Liver (tissue), 3 donors: Measurements from ENCODE around the gene CCDC110.

ENCODE experiments used
- GABPA ChIP-seq, 2 donors: IDR thresholded peaks in 1 of 2; conservative IDR thresholded peaks in 1 of 2; 2 replicates each; pipeline ENCODE4 v1.6.1; 2016; ENCODE audit warnings: antibody characterized with exemption in 2 of 2, mild to moderate bottlenecking in 1 of 2, moderate library complexity in 1 of 2
- JUND ChIP-seq, 2 donors: IDR thresholded peaks; 2 replicates each; pipeline ENCODE4 v1.6.1; 2016; ENCODE audit warnings: antibody characterized with exemption in 2 of 2
- RAD21 ChIP-seq, 2 donors: IDR thresholded peaks; 2 replicates each; pipeline ENCODE4 v1.6.1; 2016; ENCODE audit warnings: antibody characterized with exemption in 2 of 2, mild to moderate bottlenecking in 2 of 2
- RXRA ChIP-seq, 2 donors: IDR thresholded peaks; 2 replicates each; pipeline ENCODE4 v1.6.1; 2017 to 2018; ENCODE audit warnings: antibody characterized with exemption in 2 of 2, mild to moderate bottlenecking in 1 of 2
- SP1 ChIP-seq: IDR thresholded peaks from 2 replicates; pipeline ENCODE4 v1.6.1; 2018; ENCODE audit warnings: antibody characterized with exemption, mild to moderate bottlenecking
- TAF1 ChIP-seq: conservative IDR thresholded peaks from 2 replicates; pipeline ENCODE4 v1.6.1; 2016; ENCODE audit warnings: antibody characterized with exemption, mild to moderate bottlenecking
- YY1 ChIP-seq: IDR thresholded peaks from 2 replicates; pipeline ENCODE4 v1.6.1; 2016; ENCODE audit warnings: antibody characterized with exemption, mild to moderate bottlenecking
- TF ChIP-seq, protein P1 (sequence below): fragments of 150-350 bp; IDR thresholded peaks from 2 replicates; pipeline ENCODE4 v1.5.1; 2017; ENCODE audit warnings: improper control_type of control experiment, low read depth, low read length; ENCODE audit not compliant: missing input control
- TF ChIP-seq, protein P2 (sequence below): IDR thresholded peaks from 2 replicates; pipeline ENCODE4 v1.6.1; 2016; ENCODE audit warnings: antibody characterized with exemption
- TF ChIP-seq, protein P3 (sequence below): IDR thresholded peaks from 2 replicates; pipeline ENCODE4 v1.6.1; 2016; ENCODE audit warnings: antibody characterized with exemption
- TF ChIP-seq, protein P4 (sequence below): IDR thresholded peaks from 2 replicates; pipeline ENCODE4 v1.6.1; 2016; ENCODE audit warnings: antibody characterized with exemption, mild to moderate bottlenecking
- TF ChIP-seq, protein P5 (sequence below): IDR thresholded peaks from 2 replicates; pipeline ENCODE4 v1.6.1; 2016; ENCODE audit warnings: antibody characterized with exemption
- donor health status: healthy.
- donor health status: healthy.

DNA sequence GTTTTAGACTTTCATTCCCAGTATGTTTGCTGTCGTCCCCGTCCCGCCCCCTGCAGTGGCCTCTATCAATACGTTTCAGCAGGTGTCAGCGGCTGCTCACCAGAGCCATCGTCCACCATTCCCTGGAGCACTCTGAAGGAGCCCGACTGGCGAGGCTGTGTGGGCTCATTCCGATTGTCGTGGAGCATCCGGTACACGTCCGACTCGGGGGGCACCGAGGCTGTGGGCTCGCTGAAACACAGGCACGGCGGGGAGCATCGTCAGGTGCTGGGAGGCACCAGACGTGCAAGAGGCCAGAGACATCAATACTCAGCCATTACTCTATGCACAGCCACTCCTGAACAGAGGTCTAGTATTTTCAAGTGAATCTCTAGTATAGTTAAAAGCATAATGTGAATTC is 34.9 kb upstream of the CCDC110 start:
- TF ChIP-seq, protein P1, sequence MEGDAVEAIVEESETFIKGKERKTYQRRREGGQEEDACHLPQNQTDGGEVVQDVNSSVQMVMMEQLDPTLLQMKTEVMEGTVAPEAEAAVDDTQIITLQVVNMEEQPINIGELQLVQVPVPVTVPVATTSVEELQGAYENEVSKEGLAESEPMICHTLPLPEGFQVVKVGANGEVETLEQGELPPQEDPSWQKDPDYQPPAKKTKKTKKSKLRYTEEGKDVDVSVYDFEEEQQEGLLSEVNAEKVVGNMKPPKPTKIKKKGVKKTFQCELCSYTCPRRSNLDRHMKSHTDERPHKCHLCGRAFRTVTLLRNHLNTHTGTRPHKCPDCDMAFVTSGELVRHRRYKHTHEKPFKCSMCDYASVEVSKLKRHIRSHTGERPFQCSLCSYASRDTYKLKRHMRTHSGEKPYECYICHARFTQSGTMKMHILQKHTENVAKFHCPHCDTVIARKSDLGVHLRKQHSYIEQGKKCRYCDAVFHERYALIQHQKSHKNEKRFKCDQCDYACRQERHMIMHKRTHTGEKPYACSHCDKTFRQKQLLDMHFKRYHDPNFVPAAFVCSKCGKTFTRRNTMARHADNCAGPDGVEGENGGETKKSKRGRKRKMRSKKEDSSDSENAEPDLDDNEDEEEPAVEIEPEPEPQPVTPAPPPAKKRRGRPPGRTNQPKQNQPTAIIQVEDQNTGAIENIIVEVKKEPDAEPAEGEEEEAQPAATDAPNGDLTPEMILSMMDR = no peak
- TF ChIP-seq TAF1 (no peak), RXRA (IDR thresholded peaks at IDR 0.05) (no peak), GABPA (IDR thresholded peaks at IDR 0.05 in 1 of 2, conservative IDR thresholded peaks at IDR 0.05 in 1 of 2) (no peak), YY1 (no peak), RAD21 (IDR thresholded peaks at IDR 0.05) (no peak), SP1 (no peak), JUND (IDR thresholded peaks at IDR 0.05) (no peak)
- TF ChIP-seq, protein P2, sequence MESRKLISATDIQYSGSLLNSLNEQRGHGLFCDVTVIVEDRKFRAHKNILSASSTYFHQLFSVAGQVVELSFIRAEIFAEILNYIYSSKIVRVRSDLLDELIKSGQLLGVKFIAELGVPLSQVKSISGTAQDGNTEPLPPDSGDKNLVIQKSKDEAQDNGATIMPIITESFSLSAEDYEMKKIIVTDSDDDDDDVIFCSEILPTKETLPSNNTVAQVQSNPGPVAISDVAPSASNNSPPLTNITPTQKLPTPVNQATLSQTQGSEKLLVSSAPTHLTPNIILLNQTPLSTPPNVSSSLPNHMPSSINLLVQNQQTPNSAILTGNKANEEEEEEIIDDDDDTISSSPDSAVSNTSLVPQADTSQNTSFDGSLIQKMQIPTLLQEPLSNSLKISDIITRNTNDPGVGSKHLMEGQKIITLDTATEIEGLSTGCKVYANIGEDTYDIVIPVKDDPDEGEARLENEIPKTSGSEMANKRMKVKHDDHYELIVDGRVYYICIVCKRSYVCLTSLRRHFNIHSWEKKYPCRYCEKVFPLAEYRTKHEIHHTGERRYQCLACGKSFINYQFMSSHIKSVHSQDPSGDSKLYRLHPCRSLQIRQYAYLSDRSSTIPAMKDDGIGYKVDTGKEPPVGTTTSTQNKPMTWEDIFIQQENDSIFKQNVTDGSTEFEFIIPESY = no peak
- TF ChIP-seq, protein P3, sequence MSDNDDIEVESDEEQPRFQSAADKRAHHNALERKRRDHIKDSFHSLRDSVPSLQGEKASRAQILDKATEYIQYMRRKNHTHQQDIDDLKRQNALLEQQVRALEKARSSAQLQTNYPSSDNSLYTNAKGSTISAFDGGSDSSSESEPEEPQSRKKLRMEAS = no peak
- TF ChIP-seq, protein P4, sequence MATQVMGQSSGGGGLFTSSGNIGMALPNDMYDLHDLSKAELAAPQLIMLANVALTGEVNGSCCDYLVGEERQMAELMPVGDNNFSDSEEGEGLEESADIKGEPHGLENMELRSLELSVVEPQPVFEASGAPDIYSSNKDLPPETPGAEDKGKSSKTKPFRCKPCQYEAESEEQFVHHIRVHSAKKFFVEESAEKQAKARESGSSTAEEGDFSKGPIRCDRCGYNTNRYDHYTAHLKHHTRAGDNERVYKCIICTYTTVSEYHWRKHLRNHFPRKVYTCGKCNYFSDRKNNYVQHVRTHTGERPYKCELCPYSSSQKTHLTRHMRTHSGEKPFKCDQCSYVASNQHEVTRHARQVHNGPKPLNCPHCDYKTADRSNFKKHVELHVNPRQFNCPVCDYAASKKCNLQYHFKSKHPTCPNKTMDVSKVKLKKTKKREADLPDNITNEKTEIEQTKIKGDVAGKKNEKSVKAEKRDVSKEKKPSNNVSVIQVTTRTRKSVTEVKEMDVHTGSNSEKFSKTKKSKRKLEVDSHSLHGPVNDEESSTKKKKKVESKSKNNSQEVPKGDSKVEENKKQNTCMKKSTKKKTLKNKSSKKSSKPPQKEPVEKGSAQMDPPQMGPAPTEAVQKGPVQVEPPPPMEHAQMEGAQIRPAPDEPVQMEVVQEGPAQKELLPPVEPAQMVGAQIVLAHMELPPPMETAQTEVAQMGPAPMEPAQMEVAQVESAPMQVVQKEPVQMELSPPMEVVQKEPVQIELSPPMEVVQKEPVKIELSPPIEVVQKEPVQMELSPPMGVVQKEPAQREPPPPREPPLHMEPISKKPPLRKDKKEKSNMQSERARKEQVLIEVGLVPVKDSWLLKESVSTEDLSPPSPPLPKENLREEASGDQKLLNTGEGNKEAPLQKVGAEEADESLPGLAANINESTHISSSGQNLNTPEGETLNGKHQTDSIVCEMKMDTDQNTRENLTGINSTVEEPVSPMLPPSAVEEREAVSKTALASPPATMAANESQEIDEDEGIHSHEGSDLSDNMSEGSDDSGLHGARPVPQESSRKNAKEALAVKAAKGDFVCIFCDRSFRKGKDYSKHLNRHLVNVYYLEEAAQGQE = no peak
- TF ChIP-seq, protein P5, sequence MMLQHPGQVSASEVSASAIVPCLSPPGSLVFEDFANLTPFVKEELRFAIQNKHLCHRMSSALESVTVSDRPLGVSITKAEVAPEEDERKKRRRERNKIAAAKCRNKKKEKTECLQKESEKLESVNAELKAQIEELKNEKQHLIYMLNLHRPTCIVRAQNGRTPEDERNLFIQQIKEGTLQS = no peak
